Effector CD4-positive, alpha-beta T cell (primary cell): Measurements from ENCODE around the gene VENTX.

Experiments used
- DNase-seq: peaks from one replicate; pipeline ENCODE4 v3.0.0-alpha.2; 2020

Gene VENTX

GRCh38 chr10:133238466-133238804, 780 bp downstream of the VENTX start:
- no peak for DNase-seq

- no peak for DNase-seq
Measured at GRCh38 chr10:133239990-133240389, 2.3 kb downstream of the VENTX start.

- DNase-seq = no peak
Measured at GRCh38 chr10:133241501-133242205, 4.0 kb downstream of the VENTX start.

GRCh38 chr10:133242611-133243356, 5.1 kb downstream of the VENTX start:
- DNase-seq = no peak

GRCh38 chr10:133243593-133243992, 5.9 kb downstream of the VENTX start:
- no peak for DNase-seq

GRCh38 chr10:133245439-133246235, 8.0 kb downstream of the VENTX start:
- no peak for DNase-seq

GRCh38 chr10:133246236-133246626, 8.6 kb downstream of the VENTX start:
- DNase-seq = no peak

GRCh38 chr10:133247681-133248333, 10.2 kb downstream of the VENTX start:
- no peak for DNase-seq

- no peak for DNase-seq
Measured at GRCh38 chr10:133248334-133248715, 10.7 kb downstream of the VENTX start.

- no peak for DNase-seq
Measured at GRCh38 chr10:133249094-133249780, 11.6 kb downstream of the VENTX start.

- no peak for DNase-seq
Measured at GRCh38 chr10:133249975-133250754, 12.5 kb downstream of the VENTX start.

- no peak for DNase-seq
Measured at GRCh38 chr10:133251388-133252222, 13.9 kb downstream of the VENTX start.

GRCh38 chr10:133252223-133252552, 14.5 kb downstream of the VENTX start:
- DNase-seq = no peak

GRCh38 chr10:133253361-133253955, 15.8 kb downstream of the VENTX start:
- no peak for DNase-seq

- no peak for DNase-seq
Measured at GRCh38 chr10:133254421-133255120, 16.9 kb downstream of the VENTX start.

- no peak for DNase-seq
Measured at GRCh38 chr10:133255323-133255722, 17.7 kb downstream of the VENTX start.

- DNase-seq = no peak
Measured at GRCh38 chr10:133257489-133258065, 19.9 kb downstream of the VENTX start.

GRCh38 chr10:133258066-133258817, 20.6 kb downstream of the VENTX start:
- DNase-seq = no peak
